HepG2 (cell line): ENCODE measurements around the gene ZNRF3. TPM values are rescaled to one million over a fixed set of nuclear protein-coding genes. Genes with fewer than 3 reads are reported as not detected.

Source experiments
- BORCS8-MEF2B ChIP-seq: sonication (generic); formaldehyde crosslinking; IDR thresholded peaks from 2 replicates; pipeline ENCODE4 v1.8.0; 2022; ENCODE audit warnings: mild to moderate bottlenecking, missing genetic modification reagents
- CBX2 ChIP-seq, 2 experiments: fragments of 200-600 bp in 1 of 2; sonication (generic); formaldehyde crosslinking in 1 of 2; IDR thresholded peaks; 2 replicates each; pipeline versions ENCODE4 v1.7.0 to v1.8.1; 2018 to 2022; ENCODE audit warnings: low read depth in 2 of 2, low read length in 1 of 2, mild to moderate bottlenecking in 1 of 2, missing genetic modification reagents in 1 of 2
- DNMT1 ChIP-seq: sonication (generic); formaldehyde crosslinking; IDR thresholded peaks from 2 replicates; pipeline ENCODE4 v1.5.1; 2020; ENCODE audit warnings: mild to moderate bottlenecking, missing genetic modification reagents
- EZH2 ChIP-seq: conservative IDR thresholded peaks from 2 replicates; pipeline ENCODE4 v1.6.1; 2012; ENCODE audit warnings: mild to moderate bottlenecking, low read depth, low read length, moderate library complexity
- JDP2 ChIP-seq: sonication (generic); formaldehyde crosslinking; IDR thresholded peaks from 2 replicates; pipeline ENCODE4 v1.8.1; 2022; ENCODE audit warnings: missing genetic modification reagents, borderline replicate concordance
- ZNF326 ChIP-seq: sonication (generic); formaldehyde crosslinking; IDR thresholded peaks from 2 replicates; pipeline ENCODE4 v1.4.0; 2020; ENCODE audit warnings: missing genetic modification reagents, borderline replicate concordance
- ZNF33B ChIP-seq: sonication (generic); formaldehyde crosslinking; IDR thresholded peaks from 2 replicates; pipeline ENCODE4 v1.5.1; 2020; ENCODE audit warnings: mild to moderate bottlenecking, missing genetic modification reagents
- ZNF432 ChIP-seq: sonication (generic); formaldehyde crosslinking; IDR thresholded peaks from 2 replicates; pipeline ENCODE4 v1.5.0; 2020; ENCODE audit warnings: missing genetic modification reagents, mild to moderate bottlenecking, borderline replicate concordance
- ZNF530 ChIP-seq: sonication (generic); formaldehyde crosslinking; IDR thresholded peaks from 2 replicates; pipeline ENCODE4 v1.5.0; 2020; ENCODE audit warnings: low read depth, mild to moderate bottlenecking, missing genetic modification reagents
- ZNF552 ChIP-seq: sonication (generic); formaldehyde crosslinking; IDR thresholded peaks from 2 replicates; pipeline ENCODE4 v1.9.0; 2022; ENCODE audit warnings: missing genetic modification reagents, mild to moderate bottlenecking, borderline replicate concordance
- ZNF563 ChIP-seq: sonication (generic); formaldehyde crosslinking; IDR thresholded peaks from 2 replicates; pipeline ENCODE4 v1.8.0; 2022; ENCODE audit warnings: mild to moderate bottlenecking, moderate library complexity, missing genetic modification reagents
- ZNF709 ChIP-seq: sonication (generic); formaldehyde crosslinking; IDR thresholded peaks from 2 replicates; pipeline ENCODE4 v1.5.0; 2020; ENCODE audit warnings: mild to moderate bottlenecking, missing genetic modification reagents
- ZNF772 ChIP-seq: sonication (generic); formaldehyde crosslinking; IDR thresholded peaks from 2 replicates; pipeline ENCODE4 v1.5.0; 2020; ENCODE audit warnings: mild to moderate bottlenecking, missing genetic modification reagents
- ZSCAN12 ChIP-seq: sonication (generic); formaldehyde crosslinking; IDR thresholded peaks from 2 replicates; pipeline ENCODE4 v1.9.0; 2021; ENCODE audit warnings: mild to moderate bottlenecking, missing genetic modification reagents
- polyA plus RNA-seq, 8 experiments: library from polyadenylated mRNA; depleted of rRNA in 3 of 8; stranded (reverse) in 7 of 8; unstranded in 1 of 8; fragments of >200 nt; fragmentation: Illumina TruSeq in 4 of 8; extraction: Trizol in 4 of 8; gene quantifications; 2 replicates each; pipeline versions ENCODE4 v1.2.1 to v1.2.3, GENCODE V29; 2011 to 2016; ENCODE audit warnings: low read depth in 4 of 8, missing spikeins in 1 of 8, mixed read lengths in 1 of 8; ENCODE audit not compliant: insufficient read depth in 1 of 8
- total RNA-seq, 5 experiments: library from RNA; depleted of rRNA; stranded (reverse); fragments of >200 nt; fragmentation: Illumina TruSeq; extraction: Trizol; gene quantifications; 2 replicates each; pipeline ENCODE4 v1.2.3, GENCODE V29; 2016; ENCODE audit warnings: low read depth in 1 of 5
- TF ChIP-seq, protein P1 (sequence below): IDR thresholded peaks from 2 replicates; pipeline ENCODE4 v1.6.1; 2016; ENCODE audit warnings: low read depth, missing genetic modification reagents, missing compliant biosample characterization
- TF ChIP-seq, protein P2 (sequence below): sonication (generic); formaldehyde crosslinking; IDR thresholded peaks from 2 replicates; pipeline ENCODE4 v1.4.0; 2020; ENCODE audit warnings: missing genetic modification reagents
- TF ChIP-seq, protein P3 (sequence below): sonication (generic); formaldehyde crosslinking; IDR thresholded peaks from 2 replicates; pipeline ENCODE4 v1.4.0; 2020; ENCODE audit warnings: missing genetic modification reagents, borderline replicate concordance
- TF ChIP-seq, protein P4 (sequence below): sonication (generic); formaldehyde crosslinking; IDR thresholded peaks from 2 replicates; pipeline ENCODE4 v1.9.0; 2021; ENCODE audit warnings: missing genetic modification reagents, mild to moderate bottlenecking, borderline replicate concordance

The ZNRF3 gene
- total and polyA plus RNA-seq, 2 of the 13 experiments (the other 11 are each of a cell fraction or from before 2014, with no cell fraction given), result 20.3 to 36.7 TPM

DNA sequence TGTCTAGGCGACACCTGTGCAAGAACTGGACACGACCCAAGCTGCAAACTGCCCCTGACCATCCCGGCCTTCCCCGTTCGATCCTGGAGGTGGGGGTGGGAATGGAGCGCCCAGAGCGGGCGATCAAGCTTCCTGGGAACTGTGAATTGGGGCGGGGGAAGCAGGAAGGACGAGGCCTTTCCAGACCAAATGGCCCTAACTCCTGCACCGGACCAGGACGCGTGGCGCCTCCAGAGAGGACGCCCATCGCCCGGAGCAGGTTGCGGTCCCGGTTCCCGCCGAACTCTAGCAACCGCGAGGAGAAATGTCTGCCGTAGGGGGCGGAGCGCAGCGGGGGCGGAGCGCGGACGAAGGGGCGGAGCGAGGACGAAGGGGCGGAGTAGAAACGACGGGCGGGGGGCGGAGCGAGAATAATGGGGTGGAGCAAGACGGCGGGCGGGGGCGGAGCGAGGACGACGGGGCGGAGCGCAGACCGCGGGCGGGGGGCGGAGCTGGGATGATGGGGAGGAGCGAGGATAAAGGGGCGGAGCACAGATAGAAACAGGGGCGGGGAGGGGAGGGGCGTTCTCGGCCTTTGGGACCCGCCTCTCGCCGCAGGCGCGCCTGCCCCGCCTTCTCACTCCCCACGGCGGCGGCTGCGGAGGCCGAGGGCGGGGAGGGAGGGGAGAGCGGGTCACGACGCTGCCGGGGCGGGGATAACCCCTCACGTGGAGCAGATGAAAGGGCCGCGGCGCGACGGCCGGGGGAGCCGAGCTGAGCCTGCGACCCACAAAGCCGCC is at the start of gene ZNRF3 (continued):
- TF ChIP-seq, protein P1, sequence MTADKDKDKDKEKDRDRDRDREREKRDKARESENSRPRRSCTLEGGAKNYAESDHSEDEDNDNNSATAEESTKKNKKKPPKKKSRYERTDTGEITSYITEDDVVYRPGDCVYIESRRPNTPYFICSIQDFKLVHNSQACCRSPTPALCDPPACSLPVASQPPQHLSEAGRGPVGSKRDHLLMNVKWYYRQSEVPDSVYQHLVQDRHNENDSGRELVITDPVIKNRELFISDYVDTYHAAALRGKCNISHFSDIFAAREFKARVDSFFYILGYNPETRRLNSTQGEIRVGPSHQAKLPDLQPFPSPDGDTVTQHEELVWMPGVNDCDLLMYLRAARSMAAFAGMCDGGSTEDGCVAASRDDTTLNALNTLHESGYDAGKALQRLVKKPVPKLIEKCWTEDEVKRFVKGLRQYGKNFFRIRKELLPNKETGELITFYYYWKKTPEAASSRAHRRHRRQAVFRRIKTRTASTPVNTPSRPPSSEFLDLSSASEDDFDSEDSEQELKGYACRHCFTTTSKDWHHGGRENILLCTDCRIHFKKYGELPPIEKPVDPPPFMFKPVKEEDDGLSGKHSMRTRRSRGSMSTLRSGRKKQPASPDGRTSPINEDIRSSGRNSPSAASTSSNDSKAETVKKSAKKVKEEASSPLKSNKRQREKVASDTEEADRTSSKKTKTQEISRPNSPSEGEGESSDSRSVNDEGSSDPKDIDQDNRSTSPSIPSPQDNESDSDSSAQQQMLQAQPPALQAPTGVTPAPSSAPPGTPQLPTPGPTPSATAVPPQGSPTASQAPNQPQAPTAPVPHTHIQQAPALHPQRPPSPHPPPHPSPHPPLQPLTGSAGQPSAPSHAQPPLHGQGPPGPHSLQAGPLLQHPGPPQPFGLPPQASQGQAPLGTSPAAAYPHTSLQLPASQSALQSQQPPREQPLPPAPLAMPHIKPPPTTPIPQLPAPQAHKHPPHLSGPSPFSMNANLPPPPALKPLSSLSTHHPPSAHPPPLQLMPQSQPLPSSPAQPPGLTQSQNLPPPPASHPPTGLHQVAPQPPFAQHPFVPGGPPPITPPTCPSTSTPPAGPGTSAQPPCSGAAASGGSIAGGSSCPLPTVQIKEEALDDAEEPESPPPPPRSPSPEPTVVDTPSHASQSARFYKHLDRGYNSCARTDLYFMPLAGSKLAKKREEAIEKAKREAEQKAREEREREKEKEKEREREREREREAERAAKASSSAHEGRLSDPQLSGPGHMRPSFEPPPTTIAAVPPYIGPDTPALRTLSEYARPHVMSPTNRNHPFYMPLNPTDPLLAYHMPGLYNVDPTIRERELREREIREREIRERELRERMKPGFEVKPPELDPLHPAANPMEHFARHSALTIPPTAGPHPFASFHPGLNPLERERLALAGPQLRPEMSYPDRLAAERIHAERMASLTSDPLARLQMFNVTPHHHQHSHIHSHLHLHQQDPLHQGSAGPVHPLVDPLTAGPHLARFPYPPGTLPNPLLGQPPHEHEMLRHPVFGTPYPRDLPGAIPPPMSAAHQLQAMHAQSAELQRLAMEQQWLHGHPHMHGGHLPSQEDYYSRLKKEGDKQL (CRISPR knock-in tag), result 0 out of 2 replicates have a peak, but pooled peaks have one; percentile 50
- TF ChIP-seq DNMT1 (CRISPR knock-in tag) (no peak), ZNF709 (CRISPR knock-in tag) (no peak; the same call in 1 of the 2 replicates), ZSCAN12 (0 out of 2 replicates have a peak, but pooled peaks have one; percentile 27), ZNF563 (CRISPR knock-in tag) (peak; percentile 38; the same call in 1 of the 2 replicates), ZNF772 (CRISPR knock-in tag) (0 out of 2 replicates have a peak, but pooled peaks have one; percentile 68), CBX2 (IDR thresholded peaks at IDR 0.05; ENCODE audit: low read depth, low read length) (no peak), CBX2 (CRISPR knock-in tag; IDR thresholded peaks at IDR 0.05; ENCODE audit: low read depth) (no peak), ZNF432 (CRISPR knock-in tag) (no peak), ZNF552 (CRISPR knock-in tag) (no peak), EZH2 (no peak), ZNF530 (CRISPR knock-in tag) (no peak), BORCS8-MEF2B (peak; percentile 58), ZNF33B (0 out of 2 replicates have a peak, but pooled peaks have one; percentile 53), JDP2 (CRISPR knock-in tag) (no peak), ZNF326 (CRISPR knock-in tag) (no peak)
- TF ChIP-seq, protein P2, sequence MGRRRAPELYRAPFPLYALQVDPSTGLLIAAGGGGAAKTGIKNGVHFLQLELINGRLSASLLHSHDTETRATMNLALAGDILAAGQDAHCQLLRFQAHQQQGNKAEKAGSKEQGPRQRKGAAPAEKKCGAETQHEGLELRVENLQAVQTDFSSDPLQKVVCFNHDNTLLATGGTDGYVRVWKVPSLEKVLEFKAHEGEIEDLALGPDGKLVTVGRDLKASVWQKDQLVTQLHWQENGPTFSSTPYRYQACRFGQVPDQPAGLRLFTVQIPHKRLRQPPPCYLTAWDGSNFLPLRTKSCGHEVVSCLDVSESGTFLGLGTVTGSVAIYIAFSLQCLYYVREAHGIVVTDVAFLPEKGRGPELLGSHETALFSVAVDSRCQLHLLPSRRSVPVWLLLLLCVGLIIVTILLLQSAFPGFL (CRISPR knock-in tag), result no peak
- TF ChIP-seq, protein P3, sequence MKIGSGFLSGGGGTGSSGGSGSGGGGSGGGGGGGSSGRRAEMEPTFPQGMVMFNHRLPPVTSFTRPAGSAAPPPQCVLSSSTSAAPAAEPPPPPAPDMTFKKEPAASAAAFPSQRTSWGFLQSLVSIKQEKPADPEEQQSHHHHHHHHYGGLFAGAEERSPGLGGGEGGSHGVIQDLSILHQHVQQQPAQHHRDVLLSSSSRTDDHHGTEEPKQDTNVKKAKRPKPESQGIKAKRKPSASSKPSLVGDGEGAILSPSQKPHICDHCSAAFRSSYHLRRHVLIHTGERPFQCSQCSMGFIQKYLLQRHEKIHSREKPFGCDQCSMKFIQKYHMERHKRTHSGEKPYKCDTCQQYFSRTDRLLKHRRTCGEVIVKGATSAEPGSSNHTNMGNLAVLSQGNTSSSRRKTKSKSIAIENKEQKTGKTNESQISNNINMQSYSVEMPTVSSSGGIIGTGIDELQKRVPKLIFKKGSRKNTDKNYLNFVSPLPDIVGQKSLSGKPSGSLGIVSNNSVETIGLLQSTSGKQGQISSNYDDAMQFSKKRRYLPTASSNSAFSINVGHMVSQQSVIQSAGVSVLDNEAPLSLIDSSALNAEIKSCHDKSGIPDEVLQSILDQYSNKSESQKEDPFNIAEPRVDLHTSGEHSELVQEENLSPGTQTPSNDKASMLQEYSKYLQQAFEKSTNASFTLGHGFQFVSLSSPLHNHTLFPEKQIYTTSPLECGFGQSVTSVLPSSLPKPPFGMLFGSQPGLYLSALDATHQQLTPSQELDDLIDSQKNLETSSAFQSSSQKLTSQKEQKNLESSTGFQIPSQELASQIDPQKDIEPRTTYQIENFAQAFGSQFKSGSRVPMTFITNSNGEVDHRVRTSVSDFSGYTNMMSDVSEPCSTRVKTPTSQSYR, result peak; percentile 40; the same call in 1 of the 2 replicates
- TF ChIP-seq, protein P4, sequence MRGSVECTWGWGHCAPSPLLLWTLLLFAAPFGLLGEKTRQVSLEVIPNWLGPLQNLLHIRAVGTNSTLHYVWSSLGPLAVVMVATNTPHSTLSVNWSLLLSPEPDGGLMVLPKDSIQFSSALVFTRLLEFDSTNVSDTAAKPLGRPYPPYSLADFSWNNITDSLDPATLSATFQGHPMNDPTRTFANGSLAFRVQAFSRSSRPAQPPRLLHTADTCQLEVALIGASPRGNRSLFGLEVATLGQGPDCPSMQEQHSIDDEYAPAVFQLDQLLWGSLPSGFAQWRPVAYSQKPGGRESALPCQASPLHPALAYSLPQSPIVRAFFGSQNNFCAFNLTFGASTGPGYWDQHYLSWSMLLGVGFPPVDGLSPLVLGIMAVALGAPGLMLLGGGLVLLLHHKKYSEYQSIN (CRISPR knock-in tag), result no peak
